ENCODE results near the gene ANGPTL4.
"Not testable (repeated sequence)": the region's sequence is repeated elsewhere in the genome, so short reads cannot be mapped to it uniquely, and the experiment has no call there.

Gene ANGPTL4

DNA sequence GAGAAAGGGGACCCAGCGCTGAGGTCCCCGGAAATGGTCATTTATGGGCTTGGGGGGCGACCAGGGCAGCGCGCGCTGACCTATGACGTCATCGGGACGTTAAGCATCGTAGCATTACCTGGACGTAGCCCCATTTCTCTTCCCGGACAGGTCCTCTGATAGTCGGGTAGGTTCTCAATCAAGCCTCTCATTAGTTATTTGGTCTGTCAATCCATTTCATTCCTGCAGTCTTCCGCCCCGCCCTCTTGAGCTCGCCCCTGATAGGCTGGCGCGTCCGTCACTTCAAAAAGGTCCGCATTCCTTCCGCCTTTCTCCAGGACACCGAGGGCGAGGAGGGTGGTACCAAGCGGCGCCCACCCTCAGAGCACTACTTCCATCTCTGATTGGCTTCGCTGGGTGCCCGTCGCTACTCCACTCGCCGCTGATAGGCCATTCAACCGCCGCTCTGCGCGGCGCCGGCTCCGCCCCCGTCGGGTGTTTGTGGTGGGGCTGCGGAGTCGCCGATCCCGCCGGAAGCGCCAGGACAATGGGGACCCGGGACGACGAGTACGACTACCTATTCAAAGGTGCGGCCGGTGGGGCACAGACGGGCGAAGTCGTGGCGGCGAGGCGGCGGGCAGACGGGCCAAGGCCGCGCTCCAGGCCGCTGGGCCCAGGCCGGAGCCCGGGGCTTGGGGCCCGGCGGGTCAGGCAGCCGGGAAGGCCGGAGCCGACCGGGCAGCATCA lies 26.1 kb downstream of the ANGPTL4 start, which contains the start of gene RAB11B:
Gene RAB11B (plus strand): TSS at position 470 of the 726 bp plus-strand sequence. CDS start 57 bp downstream, at position 527.
- peak; percentile 69 to 100 (median 98) for DNase-seq

DNA sequence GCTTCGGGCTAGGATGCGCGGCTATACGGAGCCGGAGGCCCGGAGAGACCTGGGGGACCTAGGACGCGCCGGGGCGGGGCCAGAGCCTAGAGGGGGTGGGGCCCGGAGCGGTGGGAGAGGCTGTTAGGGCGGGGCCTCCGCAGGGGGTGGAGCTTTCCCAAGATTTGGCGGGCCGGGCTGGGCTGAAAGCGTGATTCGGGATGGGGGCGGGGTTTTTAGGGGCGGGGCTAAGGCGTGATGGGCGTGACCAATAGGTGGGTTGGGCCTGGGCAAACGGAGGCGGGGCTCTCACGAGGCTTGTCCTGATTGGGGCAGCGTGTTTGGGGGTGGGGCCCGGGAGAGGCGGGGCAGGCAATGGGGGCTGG lies 26.6 kb downstream of the ANGPTL4 start:
- peak; percentile 27 to 99 (median 90) for DNase-seq

GRCh38 chr19:8391198-8392016 lies 27.5 kb downstream of the ANGPTL4 start:
- DNase-seq = peak in 4 of 14 donors; percentile 37 to 57 (median 41)

GRCh38 chr19:8392017-8392591 lies 28.1 kb downstream of the ANGPTL4 start:
- DNase-seq = peak in 10 of 14 donors; percentile 16 to 82 (median 31)

- peak in 2 of 14 donors; percentile 42 to 53 for DNase-seq
Measured at GRCh38 chr19:8393192-8393870, 29.4 kb downstream of the ANGPTL4 start.

DNA sequence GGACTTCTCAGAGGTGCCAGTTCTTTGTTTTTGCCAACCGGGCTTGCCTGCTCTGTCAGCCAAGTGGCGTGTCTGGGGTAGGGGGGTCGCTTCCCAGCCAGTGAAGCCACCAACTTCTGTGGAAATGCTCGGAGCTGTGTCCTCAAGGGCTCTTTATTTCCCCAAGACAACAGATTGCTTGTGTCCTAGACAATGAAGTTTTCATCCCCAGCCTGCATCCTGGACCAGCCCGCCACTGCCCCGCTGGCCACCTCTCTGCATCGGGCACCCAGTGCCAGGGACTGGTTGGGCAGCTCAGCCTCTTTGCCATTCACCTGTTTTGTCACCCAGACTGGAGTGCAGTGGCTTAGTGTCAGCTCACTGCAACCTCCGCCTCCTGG lies 29.9 kb downstream of the ANGPTL4 start:
- peak in 13 of 14 donors; percentile 14 to 91 (median 67) for DNase-seq

DNA sequence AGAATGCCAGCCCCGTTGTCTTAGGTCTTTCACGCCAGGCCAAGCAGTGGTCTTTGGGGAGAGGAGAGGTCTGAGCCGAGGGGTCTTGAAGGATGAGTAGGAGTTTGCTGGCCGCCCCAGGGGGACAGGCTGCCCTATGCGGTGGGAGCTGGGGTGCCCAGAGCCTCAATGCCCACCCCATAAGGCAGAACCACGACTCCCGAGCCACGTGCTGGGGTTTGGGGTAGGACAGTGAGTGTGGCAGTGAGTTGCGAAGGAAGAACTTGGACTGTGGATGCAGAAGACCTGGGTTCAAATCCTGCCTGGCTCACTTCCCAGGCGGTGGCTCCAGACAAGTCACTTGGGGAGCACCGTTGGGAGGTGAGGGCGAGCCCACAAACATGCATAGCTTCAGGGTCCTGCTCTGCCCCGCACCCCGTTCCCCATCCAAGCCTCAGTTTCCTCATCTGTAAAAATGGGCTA lies 31.7 kb downstream of the ANGPTL4 start:
- no peak for DNase-seq

GRCh38 chr19:8396185-8396562 lies 32.2 kb downstream of the ANGPTL4 start:
- DNase-seq = no peak

DNA sequence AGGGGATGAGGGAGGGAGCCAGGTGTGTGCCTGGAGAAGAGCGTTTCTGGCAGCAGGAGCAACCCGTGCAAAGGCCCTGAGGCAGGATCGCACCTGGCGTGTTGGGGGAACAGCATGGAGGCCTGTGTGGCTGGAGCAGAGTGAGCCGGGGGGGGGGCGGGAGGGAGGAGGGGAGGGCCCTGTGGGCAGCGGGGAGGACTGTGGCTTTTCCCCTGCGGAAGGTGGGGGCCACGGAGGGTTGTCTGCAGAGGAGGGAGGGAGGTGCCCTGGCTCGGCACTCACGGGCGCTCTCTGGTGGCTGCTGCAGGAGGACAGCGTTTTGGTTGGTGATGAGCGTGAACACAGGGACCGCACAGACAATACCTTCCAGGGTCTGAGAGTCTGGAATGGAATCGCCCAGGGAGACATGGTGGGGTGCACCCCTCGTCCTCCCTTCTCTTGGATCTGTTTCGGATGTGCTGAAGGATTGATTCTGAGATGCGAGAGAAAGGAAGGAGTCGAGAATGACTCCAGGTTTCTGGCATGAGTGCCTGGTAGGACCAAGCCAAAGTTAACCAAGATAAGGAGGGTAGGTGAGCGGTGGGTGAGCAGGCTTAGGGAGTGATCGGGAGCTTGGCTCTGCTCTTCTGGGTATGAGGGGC lies 32.7 kb downstream of the ANGPTL4 start:
- peak in 12 of 14 donors; percentile 23 to 75 (median 40) for DNase-seq

GRCh38 chr19:8397271-8397670 lies 33.3 kb downstream of the ANGPTL4 start:
- DNase-seq = peak in 2 of 14 donors; percentile 18 to 21

DNA sequence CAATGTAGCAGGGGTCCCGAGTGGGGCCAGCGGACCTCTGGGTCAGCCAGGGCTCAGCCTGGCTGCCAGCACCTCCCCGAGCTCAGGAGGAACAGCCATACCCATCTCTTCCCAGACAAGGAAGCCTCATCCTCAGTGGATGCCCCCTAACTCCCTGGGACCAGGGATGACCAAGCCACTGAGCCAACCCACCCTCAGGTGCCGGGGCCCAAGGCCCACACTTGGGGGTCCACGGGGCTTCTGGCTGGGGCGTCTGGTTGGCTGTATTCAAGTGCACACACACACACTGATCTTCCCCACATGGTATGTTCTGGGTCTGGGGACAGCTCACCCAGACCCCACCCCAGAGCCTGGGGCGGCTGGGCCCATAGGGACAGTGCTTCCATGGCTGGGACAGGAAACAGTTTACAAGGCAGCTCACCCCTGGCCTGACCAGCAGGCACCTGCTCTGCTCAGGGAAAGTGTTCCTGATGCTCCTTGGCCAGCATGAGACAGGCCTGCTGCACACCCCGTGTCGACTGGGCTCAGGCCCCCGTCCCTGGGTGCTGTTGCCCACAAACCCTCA lies 33.9 kb downstream of the ANGPTL4 start:
- DNase-seq = peak in 1 of 14 donors; percentile 18

- DNase-seq = peak in 2 of 14 donors; percentile 27 to 28
Measured at GRCh38 chr19:8398311-8398771, 34.4 kb downstream of the ANGPTL4 start.

DNA sequence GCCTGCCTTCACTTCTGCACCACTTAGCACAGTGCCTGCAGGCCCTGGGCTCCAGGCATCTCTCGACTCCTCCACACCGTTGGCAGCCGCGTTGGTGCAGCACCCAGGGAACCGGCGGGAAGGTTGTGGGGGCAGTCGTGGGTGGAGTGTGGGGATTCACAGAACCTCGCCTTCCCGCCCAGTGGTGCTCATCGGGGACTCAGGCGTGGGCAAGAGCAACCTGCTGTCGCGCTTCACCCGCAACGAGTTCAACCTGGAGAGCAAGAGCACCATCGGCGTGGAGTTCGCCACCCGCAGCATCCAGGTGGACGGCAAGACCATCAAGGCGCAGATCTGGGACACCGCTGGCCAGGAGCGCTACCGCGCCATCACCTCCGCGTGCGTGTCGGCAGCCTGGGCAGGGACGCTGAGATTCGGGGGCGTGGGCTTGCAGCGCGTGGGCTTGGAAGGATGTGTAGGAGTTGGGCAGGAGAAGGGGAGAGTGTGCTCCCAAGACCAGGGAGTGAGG lies 35.8 kb downstream of the ANGPTL4 start:
- DNase-seq = no peak

- no peak for DNase-seq
Measured at GRCh38 chr19:8401981-8402411, 38.0 kb downstream of the ANGPTL4 start.

- DNase-seq = no peak
Measured at GRCh38 chr19:8403098-8403819, 39.3 kb downstream of the ANGPTL4 start.

DNA sequence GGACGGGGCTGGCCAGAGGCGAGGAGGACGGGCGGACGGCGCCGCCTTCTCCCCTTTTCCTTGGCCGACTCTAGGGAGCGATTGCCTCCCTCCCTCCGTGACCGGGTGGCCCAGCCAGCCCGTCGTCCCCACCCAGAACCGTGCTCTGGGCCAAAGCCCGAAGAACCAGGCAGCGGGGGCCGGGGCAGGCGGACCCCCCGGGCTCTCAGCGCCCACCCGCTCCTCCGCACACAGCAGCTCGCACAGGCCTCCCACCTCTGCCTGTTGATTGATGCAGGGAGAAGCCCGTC lies 39.8 kb downstream of the ANGPTL4 start:
- DNase-seq = no peak

GRCh38 chr19:8404391-8405151 lies 40.6 kb downstream of the ANGPTL4 start:
- no peak for DNase-seq

DNA sequence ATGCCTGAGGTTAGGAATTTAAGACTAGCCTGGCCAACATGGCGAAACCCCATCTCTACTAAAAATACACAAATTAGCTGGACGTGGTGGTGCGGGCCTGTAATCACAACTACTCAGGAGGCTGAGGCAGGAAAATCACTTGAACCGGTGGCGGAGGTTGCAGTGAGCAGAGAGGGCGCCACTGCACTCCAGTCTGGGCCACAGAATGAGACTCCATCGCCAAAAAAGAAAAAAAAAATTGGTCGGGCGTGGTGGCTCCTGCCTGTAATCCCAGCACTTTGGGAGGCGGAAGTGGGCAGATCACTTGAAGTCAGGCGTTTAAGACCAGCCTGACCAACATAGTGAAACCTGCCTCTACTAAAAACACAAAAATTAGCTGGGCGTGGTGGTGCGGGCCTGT lies 46.8 kb downstream of the ANGPTL4 start:
- DNase-seq = not testable (repeated sequence)

GRCh38 chr19:8412783-8413628 lies 49.1 kb downstream of the ANGPTL4 start, which contains the start of gene MARCHF2:
TSS of gene MARCHF2 (plus strand) at chr19:8413305. CDS start at chr19:8421841, 8,536 bp downstream.
- peak; percentile 65 to 96 (median 92) for DNase-seq

Measured in C1 segment of cervical spinal cord (tissue), 14 donors.